ENCODE measurements around the gene CD80.

CD80 gene

GRCh38 chr3:119517112-119517511 is 42.3 kb downstream of the CD80 start:
- Histone ChIP-seq H3F3A (ENCODE audit: control insufficient read depth, insufficient read depth) (no peaks in the 10 kb centered on the region), H3K4me3 (ENCODE audit: low read length) (no peak overlapping the region), H3K36me3 (ENCODE audit: control insufficient read depth, low read length) (peaks cover 95% of the 10 kb centered on the region), H3K4me1 (ENCODE audit: control insufficient read depth, low read length) (no peaks in the 10 kb centered on the region), H3K4me2 (ENCODE audit: low read length) (no peak overlapping the region), H3K79me2 (ENCODE audit: control insufficient read depth, low read length) (no peaks in the 10 kb centered on the region), H3K27me3 (ENCODE audit: control insufficient read depth, low read length) (no peaks in the 10 kb centered on the region), H3K9me2 (replicated peaks; ENCODE audit: control insufficient read depth, low read length) (no peaks in the 10 kb centered on the region), H3K9me3 (ENCODE audit: control insufficient read depth, insufficient read depth, low read length) (no peaks in the 10 kb centered on the region), H3K27ac (ENCODE audit: low read depth, low read length) (no peak overlapping the region), H4K20me1 (ENCODE audit: control insufficient read depth, insufficient read depth, low read depth, low read length) (no peaks in the 10 kb centered on the region)
- TF ChIP-seq CTCF (IDR thresholded peaks at IDR 0.05; ENCODE audit: low read depth, low read length, poor library complexity, severe bottlenecking), result no peak
- TF ChIP-seq EZH2phosphoT487 (IDR thresholded peaks at IDR 0.05; ENCODE audit: borderline replicate concordance, low read length), result no peak

- Histone ChIP-seq H3K9me3 (ENCODE audit: control insufficient read depth, insufficient read depth, low read length) (no peaks in the 10 kb centered on the region), H3K4me2 (ENCODE audit: low read length) (no peak overlapping the region), H3K4me3 (ENCODE audit: low read length) (no peak overlapping the region), H3K36me3 (ENCODE audit: control insufficient read depth, low read length) (peaks cover 84% of the 10 kb centered on the region), H3K79me2 (ENCODE audit: control insufficient read depth, low read length) (no peaks in the 10 kb centered on the region), H3K27me3 (ENCODE audit: control insufficient read depth, low read length) (no peaks in the 10 kb centered on the region), H3K4me1 (ENCODE audit: control insufficient read depth, low read length) (no peaks in the 10 kb centered on the region), H3F3A (ENCODE audit: control insufficient read depth, insufficient read depth) (no peaks in the 10 kb centered on the region; the same call in 1 of the 2 replicates), H4K20me1 (ENCODE audit: control insufficient read depth, insufficient read depth, low read depth, low read length) (no peaks in the 10 kb centered on the region), H3K27ac (ENCODE audit: low read depth, low read length) (no peak overlapping the region), H3K9me2 (replicated peaks; ENCODE audit: control insufficient read depth, low read length) (no peaks in the 10 kb centered on the region)
- TF ChIP-seq CTCF (IDR thresholded peaks at IDR 0.05; ENCODE audit: low read depth, low read length, poor library complexity, severe bottlenecking) (no peak), EZH2phosphoT487 (IDR thresholded peaks at IDR 0.05; ENCODE audit: borderline replicate concordance, low read length) (no peak)
Measured at GRCh38 chr3:119514637-119515036, 44.8 kb downstream of the CD80 start.

GRCh38 chr3:119510690-119511089 is 48.7 kb downstream of the CD80 start:
- H3K79me2 ChIP-seq (ENCODE audit: control insufficient read depth, low read length), result peaks cover 7% of the 10 kb centered on the region; the same call in 1 of the 2 replicates
- no peaks in the 10 kb centered on the region for H3K4me1 ChIP-seq (ENCODE audit: control insufficient read depth, low read length)
- no peak overlapping the region for H3K4me3 ChIP-seq (ENCODE audit: low read length)
- no peaks in the 10 kb centered on the region for H3K9me2 ChIP-seq (replicated peaks; ENCODE audit: control insufficient read depth, low read length)
- no peaks in the 10 kb centered on the region for H3K27me3 ChIP-seq (ENCODE audit: control insufficient read depth, low read length)
- H3K9me3 ChIP-seq (ENCODE audit: control insufficient read depth, insufficient read depth, low read length), result no peaks in the 10 kb centered on the region
- TF ChIP-seq CTCF (IDR thresholded peaks at IDR 0.05; ENCODE audit: low read depth, low read length, poor library complexity, severe bottlenecking), result no peak
- no peak for TF ChIP-seq EZH2phosphoT487 (IDR thresholded peaks at IDR 0.05; ENCODE audit: borderline replicate concordance, low read length)
- no peaks in the 10 kb centered on the region; the same call in 1 of the 2 replicates for H3F3A ChIP-seq (ENCODE audit: control insufficient read depth, insufficient read depth)
- H3K4me2 ChIP-seq (ENCODE audit: low read length), result no peak overlapping the region
- H3K27ac ChIP-seq (ENCODE audit: low read depth, low read length), result no peak overlapping the region
- H3K36me3 ChIP-seq (ENCODE audit: control insufficient read depth, low read length), result peaks cover 82% of the 10 kb centered on the region
- H4K20me1 ChIP-seq (ENCODE audit: control insufficient read depth, insufficient read depth, low read depth, low read length), result no peaks in the 10 kb centered on the region

Data from DOHH2 (cell line).